ENCODE measurements around the gene GXYLT2.

- no peak for TF ChIP-seq HCFC1 (IDR thresholded peaks at IDR 0.05; ENCODE audit: low read length)
- TF ChIP-seq SMAD5 (IDR thresholded peaks at IDR 0.05; ENCODE audit: low read depth): no peak
- no peak for TF ChIP-seq E2F8 (IDR thresholded peaks at IDR 0.05; ENCODE audit: low read depth, partially characterized antibody)
- TF ChIP-seq CTCF (IDR thresholded peaks at IDR 0.05 in 2 of 3, conservative IDR thresholded peaks at IDR 0.05 in 1 of 3; ENCODE audit: control insufficient read depth in 2 of 3, extremely low read depth in 1 of 3, insufficient read depth in 1 of 3, low read depth in 3 of 3, low read length in 3 of 3): no peak
- TF ChIP-seq IRF3 (IDR thresholded peaks at IDR 0.05): no peak
- no peak for TF ChIP-seq USF2 (IDR thresholded peaks at IDR 0.05; ENCODE audit: borderline replicate concordance, low read depth, low read length)
- TF ChIP-seq REST (IDR thresholded peaks at IDR 0.05; ENCODE audit: low read depth, low read length): no peak
- no peak for TF ChIP-seq ZNF592 (IDR thresholded peaks at IDR 0.05)
- TF ChIP-seq TCF7 (IDR thresholded peaks at IDR 0.05; ENCODE audit: borderline replicate concordance): no peak
Observed at GRCh38 chr3:72907131-72907711, 19.4 kb downstream of the GXYLT2 start.

Data from GM12878 (cell line).